RWPE1 (cell line): ENCODE results near the gene HAND2.

Experiments used
- CTCF ChIA-PET: fragments of 350-600 bp; sonication (Branson Sonifier 250); formaldehyde crosslinking; extraction: SDS; loops from one replicate; lab custom pipeline; 2021; lab: Yijun Ruan, JAX
- POLR2A ChIA-PET: fragments of 400-600 bp; formaldehyde crosslinking; extraction: SDS; loops from one replicate; lab custom pipeline; 2020; ENCODE audit warnings: antibody characterized with exemption; ENCODE audit not compliant: low non-redundant PET; lab: Yijun Ruan, JAX
- DNase-seq: peaks from one replicate; pipeline ENCODE4 v3.0.0; 2012; ENCODE audit warnings: low spot score
- H3K27ac ChIP-seq: fragments of 450-650 bp; 2 replicates; pipeline ENCODE4 v1.5.1; 2017
- TF ChIP-seq, protein P1 (sequence below): fragments of 450-650 bp; conservative IDR thresholded peaks from 2 replicates; pipeline ENCODE4 v1.5.1; 2017; ENCODE audit warnings: low read depth, mild to moderate bottlenecking

The HAND2 gene

DNA sequence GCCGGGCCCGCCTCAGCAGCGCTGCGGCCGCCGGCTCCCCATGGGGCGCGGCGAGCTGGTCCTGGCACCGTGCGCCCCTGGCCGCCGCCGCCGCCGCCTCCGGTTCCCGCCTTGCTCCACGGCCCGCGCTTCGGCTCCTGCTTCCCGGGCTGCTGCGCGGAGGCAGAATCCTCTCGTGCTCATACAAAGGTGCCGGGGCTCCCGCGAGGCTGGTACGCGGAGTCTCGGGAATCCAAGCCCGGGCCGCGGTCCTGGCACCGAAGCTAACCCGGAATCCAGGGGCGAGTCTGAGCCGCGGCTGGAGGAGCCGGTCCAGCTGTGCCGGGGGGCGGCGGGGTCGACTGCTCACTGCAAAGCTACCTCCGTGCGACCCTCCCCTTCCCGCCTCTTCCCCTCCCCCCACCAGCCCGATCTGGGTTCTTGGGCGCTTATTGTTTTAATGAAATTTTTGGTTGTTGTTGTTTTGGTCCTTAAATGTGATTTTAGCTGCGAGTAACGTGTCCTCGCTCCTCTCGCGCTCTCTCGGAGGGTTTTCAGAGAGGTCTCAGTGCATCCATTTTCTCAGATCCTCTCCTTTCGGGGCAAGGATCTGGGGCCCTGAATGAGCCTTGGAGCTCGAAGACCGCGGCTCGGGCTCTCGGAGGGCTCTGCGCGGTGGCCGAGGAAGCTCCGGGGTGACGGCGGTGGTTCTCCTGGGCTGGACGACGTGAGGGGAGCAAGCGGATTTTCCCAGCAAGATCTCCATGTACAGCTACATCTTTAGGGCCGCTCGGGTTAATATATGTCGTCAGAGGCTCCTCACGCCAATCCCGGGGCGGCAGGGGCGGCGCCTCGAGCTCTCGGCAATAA lies at the start of gene HAND2:
TSS of gene HAND2 (minus strand) at position 753 of the 849 bp plus-strand sequence. CDS start 940 bp downstream, outside the sequence.
- TF ChIP-seq, protein P1, sequence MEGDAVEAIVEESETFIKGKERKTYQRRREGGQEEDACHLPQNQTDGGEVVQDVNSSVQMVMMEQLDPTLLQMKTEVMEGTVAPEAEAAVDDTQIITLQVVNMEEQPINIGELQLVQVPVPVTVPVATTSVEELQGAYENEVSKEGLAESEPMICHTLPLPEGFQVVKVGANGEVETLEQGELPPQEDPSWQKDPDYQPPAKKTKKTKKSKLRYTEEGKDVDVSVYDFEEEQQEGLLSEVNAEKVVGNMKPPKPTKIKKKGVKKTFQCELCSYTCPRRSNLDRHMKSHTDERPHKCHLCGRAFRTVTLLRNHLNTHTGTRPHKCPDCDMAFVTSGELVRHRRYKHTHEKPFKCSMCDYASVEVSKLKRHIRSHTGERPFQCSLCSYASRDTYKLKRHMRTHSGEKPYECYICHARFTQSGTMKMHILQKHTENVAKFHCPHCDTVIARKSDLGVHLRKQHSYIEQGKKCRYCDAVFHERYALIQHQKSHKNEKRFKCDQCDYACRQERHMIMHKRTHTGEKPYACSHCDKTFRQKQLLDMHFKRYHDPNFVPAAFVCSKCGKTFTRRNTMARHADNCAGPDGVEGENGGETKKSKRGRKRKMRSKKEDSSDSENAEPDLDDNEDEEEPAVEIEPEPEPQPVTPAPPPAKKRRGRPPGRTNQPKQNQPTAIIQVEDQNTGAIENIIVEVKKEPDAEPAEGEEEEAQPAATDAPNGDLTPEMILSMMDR: no peak
- no peak within 1 kb of the TSS for H3K27ac ChIP-seq
- POLR2A ChIA-PET: no interaction called here
- CTCF ChIA-PET: interaction anchor here (1.1 kb wide), 1 partner anchor 8 kb away, joined by 3 read pairs; no protein-coding TSS in a partner anchor
- no peak for DNase-seq

DNA sequence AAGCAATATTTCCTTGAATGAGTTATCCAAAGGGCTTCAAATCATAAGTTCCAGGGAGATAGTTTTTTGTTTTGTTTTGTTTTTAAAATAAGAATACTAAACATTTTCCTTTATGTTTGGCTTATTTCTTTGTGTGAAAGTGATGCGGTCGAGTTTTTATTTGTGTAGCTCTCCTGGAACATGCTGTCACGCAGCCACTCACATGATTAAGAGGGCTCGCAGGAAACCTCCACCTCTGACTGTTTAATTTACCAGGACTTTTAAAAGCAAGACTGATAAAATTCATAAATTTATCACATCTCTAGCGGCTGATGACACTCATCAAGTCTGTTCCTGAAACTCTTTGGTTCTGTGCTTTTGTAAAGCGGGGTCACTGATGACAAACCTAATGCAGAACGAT lies 48.9 kb upstream of the HAND2 start:
- ChIA-PET CTCF (no interaction called here), POLR2A (no interaction called here)
- no peak for DNase-seq
- H3K27ac ChIP-seq: no peak overlapping the region
- TF ChIP-seq, protein P1: no peak

DNA sequence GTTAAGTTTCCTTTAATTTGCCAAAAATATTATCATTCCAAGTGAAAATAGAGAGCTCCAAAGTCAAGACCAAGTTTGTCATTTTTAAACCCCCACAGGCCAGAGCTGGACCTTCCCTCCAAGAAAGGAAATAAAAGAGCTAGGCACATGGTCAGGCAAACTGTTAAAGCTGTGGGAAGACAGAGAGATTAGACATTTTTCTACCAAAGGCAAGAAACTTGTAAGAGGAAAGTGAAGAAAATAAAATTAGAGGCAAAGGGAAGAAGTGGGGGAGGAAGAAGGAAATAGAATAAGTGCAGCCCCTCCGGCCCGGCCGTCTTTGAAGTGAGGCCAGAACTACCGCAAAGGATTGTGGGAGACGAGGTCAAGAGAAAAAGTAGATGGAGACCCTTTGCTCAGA lies 47.9 kb upstream of the HAND2 start:
- TF ChIP-seq, protein P1: no peak
- ChIA-PET POLR2A (no interaction called here), CTCF (no interaction called here)
- no peak for DNase-seq
- H3K27ac ChIP-seq: no peak overlapping the region

DNA sequence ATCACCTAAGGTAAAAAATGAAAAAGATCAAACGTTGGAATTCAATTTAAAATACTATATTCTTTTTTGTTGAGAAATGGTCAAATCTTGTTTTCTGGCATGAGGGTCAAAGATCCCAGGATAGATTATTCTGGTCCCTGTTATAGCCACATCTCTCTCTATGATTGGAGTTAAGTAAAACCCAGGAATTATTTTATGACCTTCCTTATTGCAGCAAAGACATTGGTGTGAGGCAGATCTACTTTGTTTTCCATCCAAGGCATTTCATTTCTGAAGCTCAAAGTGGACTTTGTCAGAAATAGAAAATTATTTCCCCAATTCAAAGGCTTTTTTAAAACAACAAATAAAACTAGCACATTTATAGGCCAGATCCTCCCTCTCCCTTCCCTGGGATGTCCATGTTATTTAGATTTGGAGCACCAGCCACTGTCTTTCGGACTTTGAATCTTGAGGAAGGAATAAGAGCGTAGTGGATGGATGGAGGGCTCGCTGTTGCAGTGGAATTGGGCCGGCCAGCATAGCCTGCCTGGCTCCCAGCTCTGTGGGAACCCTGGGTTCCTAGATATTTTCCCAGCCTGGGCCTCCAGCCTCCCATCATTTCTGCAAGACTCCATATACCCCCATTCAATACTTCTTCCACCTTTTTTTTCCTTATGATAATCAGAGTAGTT lies 45.6 kb upstream of the HAND2 start:
- CTCF ChIA-PET: interaction anchor here (0.6 kb wide), 1 partner anchor 14 kb away, joined by 5 read pairs; no protein-coding TSS in a partner anchor
- POLR2A ChIA-PET: no interaction called here

DNA sequence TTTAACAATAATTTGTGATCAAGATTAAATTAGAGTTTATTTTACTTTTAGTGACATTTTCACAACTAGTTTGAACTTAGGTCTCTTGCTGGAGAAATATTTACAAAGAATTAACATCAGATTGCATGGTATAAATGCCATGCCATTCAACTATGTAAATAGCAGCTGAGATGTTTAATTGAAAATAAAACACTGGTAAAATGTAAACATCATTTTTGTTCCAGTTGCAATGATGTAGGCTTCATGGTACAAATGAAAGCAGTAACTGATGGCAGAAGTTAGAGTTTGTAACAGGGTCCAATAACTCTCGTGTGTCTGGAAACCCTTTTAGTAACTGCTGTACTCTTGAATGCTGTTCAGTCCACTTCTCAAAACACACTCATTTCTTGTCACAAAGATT lies 43.7 kb upstream of the HAND2 start:
- TF ChIP-seq, protein P1: no peak
- no peak for DNase-seq
- POLR2A ChIA-PET: no interaction called here
- CTCF ChIA-PET: no interaction called here
- H3K27ac ChIP-seq: no peak overlapping the region

More for the DNA sequence above, 45.6 kb upstream of the HAND2 start:
- TF ChIP-seq, protein P1: no peak
- H3K27ac ChIP-seq: no peak overlapping the region
- DNase-seq: no peak

DNA sequence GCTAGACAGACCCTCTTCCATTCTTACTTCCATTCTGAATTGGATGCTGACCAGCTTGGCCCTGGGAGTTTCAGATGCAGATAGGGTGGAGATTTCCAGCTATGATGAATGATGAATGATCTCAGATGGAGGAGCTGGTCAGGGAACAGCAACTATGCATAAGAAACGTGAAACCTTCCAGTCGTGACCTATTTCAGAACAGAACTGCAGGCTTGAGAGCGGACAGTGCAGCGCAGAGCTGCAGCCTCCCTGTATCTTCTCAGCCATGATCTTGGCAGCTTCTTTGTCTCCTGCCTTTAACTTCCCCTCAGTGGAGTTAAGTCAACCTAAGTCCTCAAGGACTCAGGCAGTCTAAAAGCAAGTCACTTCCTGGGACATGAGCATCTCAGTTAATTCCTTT lies 43.3 kb upstream of the HAND2 start:
- CTCF ChIA-PET: no interaction called here
- TF ChIP-seq, protein P1: no peak
- H3K27ac ChIP-seq: no peak overlapping the region
- POLR2A ChIA-PET: no interaction called here
- DNase-seq: no peak
